OCI-LY7 (cell line): ENCODE measurements around the gene MMP15. TPM values are rescaled to one million over a fixed set of nuclear protein-coding genes. Genes with fewer than 3 reads are reported as not detected.
A peak's percentile ranks its signal among the peaks of the same experiment; 100 is the strongest.

ENCODE experiments used
- BruUV-seq: library from RNA; stranded (reverse); fragments of 400-500 nt; replicated peaks from 2 replicates; lab custom pipeline; 2021; lab: Mats Ljungman, UMichigan
- CTCF ChIA-PET: fragments of 300-600 bp; sonication (Branson Sonifier 250); formaldehyde crosslinking; loops from one replicate; lab custom pipeline; 2022; ENCODE audit warnings: antibody characterized with exemption; ENCODE audit not compliant: unreplicated experiment; lab: Charles Lee
- POLR2A ChIA-PET: fragments of 300-600 bp; sonication (Branson Sonifier 250); formaldehyde crosslinking; loops from one replicate; lab custom pipeline; 2022; ENCODE audit warnings: antibody characterized with exemption; lab: Charles Lee
- DNase-seq: peaks from one replicate; pipeline ENCODE4 v3.0.0-alpha.2; 2015; ENCODE audit warnings: low spot score
- H2AFZ ChIP-seq: fragments of 200-600 bp; sonication (generic), shearing (Covaris generic); 2 replicates; pipeline ENCODE4 v1.6.1; 2014; ENCODE audit warnings: mild to moderate bottlenecking, antibody characterized with exemption, low read length, moderate library complexity
- H3K27ac ChIP-seq: fragments of 200-600 bp; sonication (generic); 2 replicates; pipeline ENCODE4 v1.5.1; 2014; ENCODE audit warnings: mixed run types, low read depth, mild to moderate bottlenecking, moderate library complexity, low read length, inconsistent platforms; ENCODE audit not compliant: poor library complexity, severe bottlenecking
- H3K36me3 ChIP-seq: fragments of 200-600 bp; sonication (generic); 2 replicates; pipeline ENCODE4 v1.6.1; 2014; ENCODE audit warnings: mild to moderate bottlenecking, antibody characterized with exemption, low read length, moderate library complexity, mixed read lengths; ENCODE audit not compliant: insufficient read depth
- H3K4me1 ChIP-seq: fragments of 200-600 bp; sonication (generic); 2 replicates; pipeline ENCODE4 v1.5.1; 2014; ENCODE audit warnings: mild to moderate bottlenecking, low read length; ENCODE audit not compliant: insufficient read depth, poor library complexity, severe bottlenecking
- H3K4me2 ChIP-seq: fragments of 200-600 bp; sonication (generic); 2 replicates; pipeline ENCODE4 v1.6.1; 2014; ENCODE audit warnings: mild to moderate bottlenecking, low read length
- H3K4me3 ChIP-seq: fragments of 200-600 bp; sonication (generic); 2 replicates; pipeline ENCODE4 v1.5.1; 2014; ENCODE audit warnings: mild to moderate bottlenecking, low read depth, low read length; ENCODE audit not compliant: poor library complexity, severe bottlenecking
- H3K79me2 ChIP-seq: fragments of 200-600 bp; sonication (generic); 2 replicates; pipeline ENCODE4 v1.6.1; 2016; ENCODE audit warnings: low read depth, mild to moderate bottlenecking, low read length, moderate library complexity, mixed read lengths; ENCODE audit not compliant: insufficient read depth
- H3K9me2 ChIP-seq: fragments of 200-600 bp; sonication (generic); 2 replicates; pipeline ENCODE4 v1.6.1; 2016; ENCODE audit warnings: mild to moderate bottlenecking, low read length, mixed read lengths; ENCODE audit not compliant: insufficient read depth
- H3K9me3 ChIP-seq: fragments of 200-600 bp; sonication (generic); 2 replicates; pipeline ENCODE4 v1.6.1; 2014; ENCODE audit warnings: mild to moderate bottlenecking, mixed run types, low read length, mixed read lengths
- H4K20me1 ChIP-seq: fragments of 200-600 bp; sonication (generic); 2 replicates; pipeline ENCODE4 v1.6.1; 2014; ENCODE audit warnings: mild to moderate bottlenecking, antibody characterized with exemption, low read length, moderate library complexity, mixed read lengths; ENCODE audit not compliant: insufficient read depth
- CTCF ChIP-seq: fragments of 200-600 bp; sonication (generic); conservative IDR thresholded peaks from 2 replicates; pipeline ENCODE4 v1.5.1; 2014; ENCODE audit warnings: mild to moderate bottlenecking, antibody characterized with exemption, low read length, moderate library complexity, mixed read lengths
- EZH2phosphoT487 ChIP-seq: fragments of 200-600 bp; sonication (generic); IDR thresholded peaks from 2 replicates; pipeline ENCODE4 v1.6.1; 2018; ENCODE audit warnings: low read depth, borderline replicate concordance, mild to moderate bottlenecking, mixed run types, antibody characterized with exemption, low read length, moderate library complexity, mixed read lengths
- intact Hi-C: fragments of 100-400 bp; cut with micrococcal nuclease; formaldehyde crosslinking; loops from one replicate; pipeline ENCODE4 v1.10.0; 2022; ENCODE audit not compliant: unreplicated experiment
- total RNA-seq, 2 experiments: library from RNA; depleted of rRNA in 1 of 2; stranded (reverse); fragments of >200 nt in 1 of 2; shearing (Covaris generic) in 1 of 2; gene quantifications; 2 replicates each; pipeline ENCODE4 v1.2.3, GENCODE V29; 2014 to 2022

Gene MMP15
- total RNA-seq, 2 experiments from 2014 or later, result 0.21 TPM; not detected in 1

DNA sequence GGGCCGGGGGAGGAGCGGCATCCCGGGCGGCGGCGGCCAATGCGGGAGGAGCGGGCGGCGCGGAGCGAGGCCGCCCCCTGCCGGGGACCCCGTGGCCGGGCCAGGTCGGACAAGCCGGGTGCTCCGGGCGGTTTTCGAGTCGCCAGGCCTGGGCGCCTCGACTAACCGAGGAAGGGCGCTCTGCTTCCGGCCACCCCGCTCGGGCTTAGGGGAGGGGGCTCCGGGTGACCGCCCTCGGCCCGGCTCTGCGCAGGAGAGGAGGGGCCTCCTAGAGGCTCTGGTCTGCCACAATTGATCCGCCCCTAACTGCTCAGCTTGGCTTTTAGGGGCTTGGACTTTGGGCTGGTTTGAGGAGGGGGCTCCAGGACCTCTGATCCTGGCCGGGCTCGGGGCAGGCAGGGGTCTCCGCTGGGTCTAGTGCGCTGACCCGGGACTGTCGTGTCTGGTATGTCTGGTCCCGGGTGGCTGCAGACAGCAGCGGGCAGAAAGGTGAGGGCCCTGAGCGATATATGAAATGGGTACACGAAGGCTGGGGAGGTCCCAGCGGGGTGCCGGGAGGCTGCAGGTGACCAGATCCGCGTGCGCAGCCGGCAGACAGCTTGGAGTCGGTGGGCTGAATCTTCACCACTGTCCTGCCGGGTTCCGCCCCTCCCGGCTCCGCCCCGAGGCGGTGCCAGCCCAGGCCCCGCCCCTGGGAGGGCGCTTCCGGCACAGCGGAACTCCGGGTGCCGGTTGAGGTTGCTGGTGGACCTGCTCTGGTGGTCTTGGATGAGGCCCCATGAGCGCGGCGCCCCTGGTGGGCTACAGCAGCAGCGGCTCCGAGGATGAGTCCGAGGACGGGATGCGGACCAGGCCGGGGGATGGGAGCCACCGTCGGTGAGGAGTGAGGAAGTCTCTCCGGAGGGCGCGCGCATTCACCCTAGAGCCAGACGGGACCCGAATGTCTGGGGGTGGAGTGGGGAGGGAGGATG, 24.6 kb upstream of the MMP15 start, which contains the start of gene USB1:
TSS of gene USB1 (plus strand) at position 702 of the 971 bp plus-strand sequence. CDS start at position 779, 77 bp downstream.
- DNase-seq, result peak; percentile 92
- H3K36me3 ChIP-seq, result peaks cover 31% of the 10 kb centered on the region
- ChIA-PET CTCF (interaction anchor here (0.6 kb wide), 1 partner anchor 201 kb away, joined by 3 read pairs; no protein-coding TSS in a partner anchor), POLR2A (interaction anchor here (0.5 to 0.7 kb wide), 2 partner anchors 121 to 626 kb away, joined by 3 to 4 read pairs; no protein-coding TSS in a partner anchor)
- H3K27ac ChIP-seq, result peak within 1 kb of the TSS; percentile 83
- peaks cover 22% of the 10 kb centered on the region for H3K4me1 ChIP-seq
- H3K9me3 ChIP-seq, result no peaks in the 10 kb centered on the region
- BruUV-seq, result no TSS peak
- H3K79me2 ChIP-seq, result peaks cover 4% of the 10 kb centered on the region; the same call in 1 of the 2 replicates
- H3K4me2 ChIP-seq, result peak within 1 kb of the TSS; percentile 100
- H4K20me1 ChIP-seq, result no peaks in the 10 kb centered on the region
- peak within 1 kb of the TSS; percentile 75 for H3K4me3 ChIP-seq
- intact Hi-C loops, result loop anchor here (1.0 to 10.0 kb wide), 6 partner anchors 102 to 628 kb away; partner anchors contain the start of genes CFAP20, CNOT1 and KATNB1
- no peaks in the 10 kb centered on the region for H3K9me2 ChIP-seq
- TF ChIP-seq CTCF, result peak; percentile 58
- no peak for TF ChIP-seq EZH2phosphoT487
- peak within 1 kb of the TSS; percentile 95 for H2AFZ ChIP-seq

DNA sequence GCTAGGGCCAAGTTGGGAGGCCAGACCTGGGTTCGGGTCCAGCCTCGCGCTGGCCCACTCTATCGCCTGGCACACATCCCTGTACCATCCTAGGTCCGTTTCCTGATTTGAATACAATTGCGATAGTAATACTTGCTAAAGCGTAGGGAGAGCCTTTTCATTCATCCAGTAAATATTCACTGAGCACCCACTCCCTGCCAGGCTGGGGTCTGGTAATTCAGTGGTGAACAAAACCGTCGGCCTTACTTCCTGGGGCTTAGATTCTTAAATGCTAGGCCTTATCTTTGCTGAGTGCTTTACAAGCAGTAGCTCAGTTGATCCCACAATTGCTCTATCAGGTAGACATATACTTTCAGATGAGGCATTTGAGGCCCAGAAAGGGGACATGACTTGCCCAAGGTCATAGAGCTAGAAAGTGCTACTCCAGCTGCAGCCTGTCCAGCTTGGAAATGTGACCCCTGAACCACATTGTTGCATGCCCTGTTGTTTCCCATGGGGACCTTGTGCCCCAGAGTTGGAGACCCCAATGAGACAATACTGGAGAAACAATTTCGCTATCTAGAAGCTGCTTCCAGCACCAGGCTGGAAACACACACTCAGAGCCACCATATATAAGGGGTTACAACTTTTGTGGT, 23.7 kb upstream of the MMP15 start:
- ChIA-PET POLR2A (interaction anchor here (0.5 to 0.7 kb wide), 2 partner anchors 65 to 120 kb away, joined by 3 to 4 read pairs; no protein-coding TSS in a partner anchor), CTCF (no interaction called here)
- no peaks in the 10 kb centered on the region for H3K9me3 ChIP-seq
- peak overlapping the region; percentile 75 for H3K4me3 ChIP-seq
- no peaks in the 10 kb centered on the region for H4K20me1 ChIP-seq
- intact Hi-C loops, result loop anchor here (1.0 to 10.0 kb wide), 6 partner anchors 103 to 627 kb away; partner anchors contain the start of genes CFAP20, CNOT1 and KATNB1
- DNase-seq, result peak; percentile 19
- peaks cover 36% of the 10 kb centered on the region for H3K36me3 ChIP-seq
- peaks cover 4% of the 10 kb centered on the region; the same call in 1 of the 2 replicates for H3K79me2 ChIP-seq
- peak overlapping the region; percentile 95; the same call in 1 of the 2 replicates for H2AFZ ChIP-seq
- no TSS peak for BruUV-seq
- H3K4me2 ChIP-seq, result peak overlapping the region; percentile 100
- no peaks in the 10 kb centered on the region for H3K9me2 ChIP-seq
- H3K27ac ChIP-seq, result no peak overlapping the region
- peaks cover 22% of the 10 kb centered on the region for H3K4me1 ChIP-seq
- TF ChIP-seq CTCF (no peak), EZH2phosphoT487 (no peak)
